DMS79 treated with DMSO at 0.1 percent for 48 hours (cell line): ENCODE results near the gene SNX30.
"Not testable (repeated sequence)": the region's sequence is repeated elsewhere in the genome, so short reads cannot be mapped to it uniquely, and the experiment has no call there.

Experiments
- DNase-seq: peaks from one replicate; lab custom pipeline; 2025; lab: John Stamatoyannopoulos, UW

Gene SNX30

GRCh38 chr9:112750016-112750763, at the start of gene SNX30:
TSS of gene SNX30 (plus strand) at chr9:112750760. CDS start at chr9:112751002, 242 bp downstream.
- peak; percentile 67 for DNase-seq

- no peak for DNase-seq
These were observed 47.3 kb upstream of the SNX30 start for GRCh38 chr9:112703304-112703703.

GRCh38 chr9:112705768-112706427, 44.7 kb upstream of the SNX30 start:
- no peak for DNase-seq

GRCh38 chr9:112711050-112711689, 39.4 kb upstream of the SNX30 start:
- no peak for DNase-seq

GRCh38 chr9:112712678-112713077, 37.9 kb upstream of the SNX30 start:
- no peak for DNase-seq

GRCh38 chr9:112717661-112718331, 32.8 kb upstream of the SNX30 start, which contains the start of gene INIP:
TSS of gene INIP (minus strand) at chr9:112718117. CDS start at chr9:112716485, 1,632 bp downstream.
- DNase-seq, result peak; percentile 95

GRCh38 chr9:112719241-112719691, 31.3 kb upstream of the SNX30 start:
- DNase-seq, result no peak

- no peak for DNase-seq
These were observed 30.9 kb upstream of the SNX30 start for GRCh38 chr9:112719696-112720095.

GRCh38 chr9:112720113-112720780, 30.3 kb upstream of the SNX30 start:
- no peak for DNase-seq

- not testable (repeated sequence) for DNase-seq
These were observed 27.8 kb upstream of the SNX30 start for GRCh38 chr9:112722749-112723148.

- DNase-seq, result no peak
These were observed 24.6 kb upstream of the SNX30 start for GRCh38 chr9:112725961-112726360.

- DNase-seq, result no peak
These were observed 24.1 kb upstream of the SNX30 start for GRCh38 chr9:112726428-112726827.

GRCh38 chr9:112728401-112728800, 22.2 kb upstream of the SNX30 start:
- DNase-seq, result no peak

GRCh38 chr9:112731971-112732370, 18.6 kb upstream of the SNX30 start:
- DNase-seq, result no peak

GRCh38 chr9:112734892-112735291, 15.7 kb upstream of the SNX30 start:
- no peak for DNase-seq

GRCh38 chr9:112743216-112743836, 7.2 kb upstream of the SNX30 start:
- DNase-seq, result no peak

GRCh38 chr9:112744177-112744576, 6.4 kb upstream of the SNX30 start:
- DNase-seq, result no peak

- DNase-seq, result no peak
These were observed 3.5 kb upstream of the SNX30 start for GRCh38 chr9:112747094-112747493.

GRCh38 chr9:112750764-112751055, 150 bp downstream of the SNX30 start:
- no peak for DNase-seq

GRCh38 chr9:112751056-112751795, 666 bp downstream of the SNX30 start:
- peak; percentile 68 for DNase-seq
